IMR-90 (cell line): ENCODE measurements around the gene FOXO3. TPM values are rescaled to one million over a fixed set of nuclear protein-coding genes. Genes with fewer than 3 reads are reported as not detected.

Experiments
- ATAC-seq: fragments of 200-7000 bp; cut with Tn5 transposase; 2 replicates; pipeline ENCODE4 v1.9.1; 2020; ENCODE audit warnings: low read depth, mild to moderate bottlenecking, moderate library complexity
- BruUV-seq: library from RNA; stranded (reverse); fragments of 400-500 nt; replicated peaks from 2 replicates; lab custom pipeline; 2021; lab: Mats Ljungman, UMichigan
- CTCF ChIA-PET: fragments of 300-600 bp; formaldehyde crosslinking; extraction: SDS; loops from one replicate; lab custom pipeline; 2021; ENCODE audit warnings: antibody characterized with exemption; lab: Yijun Ruan, JAX
- POLR2A ChIA-PET: fragments of 300-600 bp; sonication (Branson Sonifier 250); formaldehyde crosslinking; loops from one replicate; lab custom pipeline; 2022; ENCODE audit warnings: antibody characterized with exemption; ENCODE audit not compliant: unreplicated experiment; lab: Charles Lee
- DNase-seq: peaks from one replicate; pipeline ENCODE4 v3.0.0; 2013
- H2AFZ ChIP-seq: replicated peaks from 2 replicates; pipeline ENCODE3; 2013; ENCODE audit warnings: low read length, mild to moderate bottlenecking; ENCODE audit not compliant: poor library complexity
- H2AK5ac ChIP-seq: 2 replicates; pipeline ENCODE4 v1.6.1; 2013; ENCODE audit warnings: low read depth, low read length, inconsistent platforms
- H2AK9ac ChIP-seq: replicated peaks from 2 replicates; pipeline ENCODE3; 2013; ENCODE audit warnings: mild to moderate bottlenecking, low read depth, low read length, moderate library complexity; ENCODE audit not compliant: poor library complexity
- H2BK120ac ChIP-seq: 2 replicates; pipeline ENCODE4 v1.6.1; 2013; ENCODE audit warnings: low read depth, low read length, inconsistent platforms
- H2BK15ac ChIP-seq: 3 replicates; pipeline ENCODE4 v1.6.1; 2013; ENCODE audit warnings: low read depth, low read length, inconsistent platforms
- H2BK20ac ChIP-seq: 2 replicates; pipeline ENCODE4 v1.6.1; 2013; ENCODE audit warnings: low read depth, mild to moderate bottlenecking, inconsistent platforms, low read length, moderate library complexity
- H2BK5ac ChIP-seq: 2 replicates; pipeline ENCODE4 v1.6.1; 2013; ENCODE audit warnings: mild to moderate bottlenecking, low read depth, low read length, inconsistent platforms; ENCODE audit not compliant: poor library complexity, severe bottlenecking
- H3K14ac ChIP-seq: replicated peaks from 2 replicates; pipeline ENCODE4 v1.6.1; 2013; ENCODE audit warnings: low read depth, low read length, inconsistent platforms
- H3K18ac ChIP-seq: 2 replicates; pipeline ENCODE4 v1.6.1; 2013; ENCODE audit warnings: low read depth, low read length, control low read depth
- H3K23ac ChIP-seq: 2 replicates; pipeline ENCODE4 v1.6.1; 2013; ENCODE audit warnings: low read depth, low read length, inconsistent platforms
- H3K27ac ChIP-seq: 2 replicates; pipeline ENCODE4 v1.5.1; 2013; ENCODE audit warnings: mild to moderate bottlenecking, control low read depth, low read length; ENCODE audit not compliant: insufficient read depth
- H3K27me3 ChIP-seq: 2 replicates; pipeline ENCODE4 v1.6.1; 2013; ENCODE audit warnings: low read length; ENCODE audit not compliant: control insufficient read depth, insufficient read depth
- H3K36me3 ChIP-seq: 2 replicates; pipeline ENCODE4 v1.6.1; 2013; ENCODE audit warnings: low read length, mixed read lengths; ENCODE audit not compliant: control insufficient read depth, insufficient read depth
- H3K4ac ChIP-seq: 2 replicates; pipeline ENCODE4 v1.6.1; 2013; ENCODE audit warnings: low read depth, low read length, inconsistent platforms
- H3K4me1 ChIP-seq: 2 replicates; pipeline ENCODE4 v1.6.1; 2013; ENCODE audit warnings: low read length, mixed read lengths; ENCODE audit not compliant: control insufficient read depth, insufficient read depth
- H3K4me2 ChIP-seq: 2 replicates; pipeline ENCODE4 v1.6.1; 2013; ENCODE audit warnings: low read depth, mild to moderate bottlenecking, control low read depth, low read length, moderate library complexity
- H3K4me3 ChIP-seq: 2 replicates; pipeline ENCODE4 v1.5.1; 2013; ENCODE audit warnings: low read depth, mild to moderate bottlenecking, control low read depth, low read length, moderate library complexity; ENCODE audit not compliant: insufficient read depth
- H3K56ac ChIP-seq: 2 replicates; pipeline ENCODE4 v1.6.1; 2013; ENCODE audit warnings: low read length, inconsistent platforms; ENCODE audit not compliant: insufficient read depth; ENCODE audit errors: extremely low read depth
- H3K79me1 ChIP-seq, 2 experiments: 2 replicates each; pipeline ENCODE4 v1.6.1; 2013; ENCODE audit warnings: low read length in 2 of 2, inconsistent platforms in 1 of 2, low read depth in 1 of 2
- H3K9ac ChIP-seq: 2 replicates; pipeline ENCODE4 v1.6.1; 2013; ENCODE audit warnings: low read depth, low read length, control low read depth
- H3K9me1 ChIP-seq: 2 replicates; pipeline ENCODE4 v1.6.1; 2013; ENCODE audit warnings: low read length, inconsistent platforms; ENCODE audit not compliant: insufficient read depth
- H3K9me3 ChIP-seq: 2 replicates; pipeline ENCODE4 v1.6.1; 2013; ENCODE audit warnings: low read length; ENCODE audit not compliant: control insufficient read depth, insufficient read depth
- H4K20me1 ChIP-seq: 2 replicates; pipeline ENCODE4 v1.6.1; 2013; ENCODE audit warnings: low read length, inconsistent platforms; ENCODE audit not compliant: insufficient read depth
- H4K5ac ChIP-seq: 2 replicates; pipeline ENCODE4 v1.6.1; 2013; ENCODE audit warnings: mild to moderate bottlenecking, low read depth, low read length, control low read depth
- H4K8ac ChIP-seq, 2 experiments: 2 replicates each; pipeline ENCODE4 v1.6.1; 2013; ENCODE audit warnings: low read depth in 2 of 2, low read length in 2 of 2, control low read depth in 1 of 2, inconsistent platforms in 1 of 2
- H4K91ac ChIP-seq: 2 replicates; pipeline ENCODE4 v1.6.1; 2013; ENCODE audit warnings: low read depth, low read length, inconsistent platforms; ENCODE audit not compliant: insufficient read depth
- BHLHE40 ChIP-seq: fragments of 150-350 bp; IDR thresholded peaks from 2 replicates; pipeline ENCODE4 v1.6.1; 2016; ENCODE audit warnings: mild to moderate bottlenecking, low read depth, low read length
- CEBPB ChIP-seq: IDR thresholded peaks from 2 replicates; pipeline ENCODE4 v1.6.1; 2012; ENCODE audit warnings: low read depth, low read length, improper control_type of control experiment
- CHD1 ChIP-seq: IDR thresholded peaks from 2 replicates; pipeline ENCODE4 v1.6.1; 2012; ENCODE audit warnings: low read depth, low read length, improper control_type of control experiment
- CTCF ChIP-seq: conservative IDR thresholded peaks from 2 replicates; pipeline ENCODE4 v1.5.1; 2012; ENCODE audit warnings: mild to moderate bottlenecking, low read depth, low read length, improper control_type of control experiment
- FOS ChIP-seq: fragments of 150-350 bp; IDR thresholded peaks from 2 replicates; pipeline ENCODE4 v1.6.1; 2016; ENCODE audit warnings: low read depth, low read length
- MAZ ChIP-seq: IDR thresholded peaks from 2 replicates; pipeline ENCODE4 v1.6.1; 2012; ENCODE audit warnings: low read depth, mild to moderate bottlenecking, low read length, improper control_type of control experiment, moderate library complexity, borderline replicate concordance
- MXI1 ChIP-seq: IDR thresholded peaks from 2 replicates; pipeline ENCODE4 v1.6.1; 2012; ENCODE audit warnings: low read depth, mild to moderate bottlenecking, low read length, moderate library complexity, borderline replicate concordance
- NFE2L2 ChIP-seq: fragments of 150-350 bp; IDR thresholded peaks from 2 replicates; pipeline ENCODE4 v1.6.1; 2016; ENCODE audit warnings: low read depth, mild to moderate bottlenecking, low read length
- POLR2A ChIP-seq: IDR thresholded peaks from 2 replicates; pipeline ENCODE4 v1.6.1; 2012; ENCODE audit warnings: mild to moderate bottlenecking, low read depth, low read length
- RAD21 ChIP-seq: IDR thresholded peaks from 2 replicates; pipeline ENCODE4 v1.6.1; 2012; ENCODE audit warnings: low read length, improper control_type of control experiment
- RCOR1 ChIP-seq: IDR thresholded peaks from 2 replicates; pipeline ENCODE4 v1.6.1; 2012; ENCODE audit warnings: mild to moderate bottlenecking, low read length, improper control_type of control experiment; ENCODE audit not compliant: insufficient replicate concordance
- RFX5 ChIP-seq: IDR thresholded peaks from 2 replicates; pipeline ENCODE4 v1.8.0; 2012; ENCODE audit warnings: low read depth, mild to moderate bottlenecking, low read length, moderate library complexity
- SMC3 ChIP-seq: fragments of 150-350 bp; IDR thresholded peaks from 2 replicates; pipeline ENCODE4 v1.6.1; 2016; ENCODE audit warnings: low read depth, mild to moderate bottlenecking, antibody characterized with exemption, low read length, moderate library complexity
- WGBS, 2 experiments: methylation state at CpG; one replicate each; pipeline versions ENCODE4 v1.1.5 to v1.1.7; 2013; ENCODE audit warnings: missing lambda C conversion rate in 2 of 2; ENCODE audit not compliant: insufficient read length in 1 of 2; ENCODE audit errors: extremely low coverage in 2 of 2; 5-methylcytosine and 5-hydroxymethylcytosine counted together
- dilution Hi-C: fragments of 300-500 bp; cut with HindIII; formaldehyde crosslinking; loops from one replicate; pipeline ENCODE4 v1.14.3; 2018; ENCODE audit warnings: low sequenced_read_pairs; ENCODE audit not compliant: unreplicated experiment
- in situ Hi-C: fragments of 300-500 bp; cut with MboI; formaldehyde crosslinking; loops from 3 replicates; pipeline ENCODE4 v1.14.3; 2019; ENCODE audit warnings: low sequenced_read_pairs, inconsistent platforms, mixed read lengths
- intact Hi-C: fragments of 100-400 bp; cut with micrococcal nuclease; formaldehyde crosslinking; loops from 2 replicates; pipeline ENCODE4 v1.10.0; 2022
- polyA plus RNA-seq, 3 experiments: library from polyadenylated mRNA; depleted of rRNA; stranded (reverse); fragments of >200 nt; gene quantifications; 2 replicates each; pipeline ENCODE4 v1.2.3, GENCODE V29; 2012; ENCODE audit warnings: low replicate concordance in 1 of 3
- total RNA-seq: library from RNA; depleted of rRNA; stranded (reverse); fragments of >200 nt; gene quantifications from 2 replicates; pipeline ENCODE4 v1.2.3, GENCODE V29; 2012

FOXO3 gene
- total and polyA plus RNA-seq, 2 of the 4 experiments (the other 2 are of a cell fraction) = 17.5 to 38.7 TPM

- TF ChIP-seq RAD21 (peak; percentile 24; the same call in 1 of the 2 replicates), NFE2L2 (no peak), RFX5 (no peak)
These were observed 2.2 kb upstream of the FOXO3 start (continued) for GRCh38 chr6:108558372-108559096.

GRCh38 chr6:108559097-108559883 lies 1.4 kb upstream of the FOXO3 start:
- H2BK120ac ChIP-seq = peak overlapping the region; percentile 59
- H3K4me3 ChIP-seq = peak overlapping the region; percentile 78
- intact Hi-C loops = loop anchor here (5.0 kb wide), 3 partner anchors 333 to 823 kb away; partner anchors contain the start of gene CD164
- ChIA-PET CTCF (no interaction called here), POLR2A (no interaction called here)
- H3K36me3 ChIP-seq = peaks cover 5% of the 10 kb centered on the region; the same call in 1 of the 2 replicates
- H4K8ac ChIP-seq = peak overlapping the region; percentile 64 to 79; a peak in 3 of 4 replicates
- BruUV-seq = no TSS peak
- H3K14ac ChIP-seq = peak overlapping the region; percentile 77
- peak overlapping the region; percentile 83 for H3K4me2 ChIP-seq
- peak overlapping the region; percentile 68 for H3K18ac ChIP-seq
- peak overlapping the region; percentile 84; the same call in 1 of the 2 replicates for H3K56ac ChIP-seq
- H3K9ac ChIP-seq = peak overlapping the region; percentile 94
- peak overlapping the region; percentile 90 for H2BK5ac ChIP-seq
- peak overlapping the region; percentile 58 for H4K5ac ChIP-seq
- H2AK5ac ChIP-seq = peak overlapping the region; percentile 44
- peak overlapping the region; percentile 93 for H2AK9ac ChIP-seq
- H3K9me3 ChIP-seq = no peaks in the 10 kb centered on the region
- in situ Hi-C loops = no loop called here
- ATAC-seq = peak; percentile 36
- peak overlapping the region; percentile 92 for H2AFZ ChIP-seq
- TF ChIP-seq FOS = no peak
- TF ChIP-seq NFE2L2 = no peak
- no peak for TF ChIP-seq CHD1
- TF ChIP-seq MAZ = peak; percentile 88; the same call in 1 of the 2 replicates
- TF ChIP-seq CTCF = no peak
- TF ChIP-seq RCOR1 = peak; percentile 12
- TF ChIP-seq MXI1 = no peak
- peak; percentile 42; the same call in 1 of the 2 replicates for TF ChIP-seq BHLHE40
- TF ChIP-seq POLR2A = peak; percentile 66
- no peak for TF ChIP-seq CEBPB
- TF ChIP-seq SMC3 = no peak
- peak overlapping the region; percentile 72 for H3K4ac ChIP-seq
- H3K79me1 ChIP-seq = peaks cover 0 to 24% of the 10 kb centered on the region in 2 experiments; a peak in 2 of 4 replicates
- peak overlapping the region; percentile 76 for H4K91ac ChIP-seq
- H3K27me3 ChIP-seq = no peaks in the 10 kb centered on the region
- 1% methylated on average over 16 of the region's 84 CpGs; no CpG with 5 or more reads in 1 of the 2 experiments for WGBS, 2 experiments
- peak; percentile 84 for DNase-seq
- peak overlapping the region; percentile 68 for H3K23ac ChIP-seq
- H3K27ac ChIP-seq = peak overlapping the region; percentile 88
- H2BK15ac ChIP-seq = peak overlapping the region; percentile 79; the same call in 1 of the 3 replicates
- peaks cover 9% of the 10 kb centered on the region for H3K9me1 ChIP-seq
- H4K20me1 ChIP-seq = peaks cover 18% of the 10 kb centered on the region
- peaks cover 12% of the 10 kb centered on the region for H3K4me1 ChIP-seq
- peak overlapping the region; percentile 2; the same call in 1 of the 2 replicates for H2BK20ac ChIP-seq
- dilution Hi-C loops = no loop called here
